Measurements from ENCODE around the gene NPTXR.
"Not testable (repeated sequence)": the region's sequence is repeated elsewhere in the genome, so short reads cannot be mapped to it uniquely, and the experiment has no call there.

NPTXR gene

DNA sequence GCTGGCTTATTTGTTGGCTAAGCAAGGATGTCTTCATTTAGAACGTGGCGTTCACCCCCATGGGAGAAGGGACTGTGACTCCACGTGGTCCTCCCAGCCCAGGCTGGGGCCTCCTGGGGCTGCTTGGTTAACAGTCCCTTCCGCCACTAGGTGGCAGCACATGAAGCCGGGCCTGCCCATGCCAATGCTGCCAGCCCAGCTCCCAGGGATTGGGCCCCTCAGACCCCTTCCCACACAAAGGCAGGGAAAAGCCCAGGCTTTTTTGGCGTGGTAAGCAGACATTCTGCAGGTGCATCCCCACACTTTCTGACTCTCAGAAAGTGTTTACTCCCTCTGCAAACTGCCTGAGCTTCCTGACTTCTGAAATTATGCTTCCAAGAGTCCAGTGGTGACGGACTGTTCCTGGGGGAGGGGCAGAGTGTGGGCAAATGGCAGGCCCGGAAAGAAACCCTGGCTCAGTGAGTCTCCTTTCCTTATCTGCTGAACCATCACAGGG, 25.1 kb upstream of the NPTXR start:
- DNase-seq (ENCODE audit: low spot score): peak; percentile 87
- FAIRE-seq: no peak

- no peak for FAIRE-seq
- DNase-seq (ENCODE audit: low spot score): no peak
Measured at GRCh38 chr22:38868286-38868721, 24.5 kb upstream of the NPTXR start.

DNA sequence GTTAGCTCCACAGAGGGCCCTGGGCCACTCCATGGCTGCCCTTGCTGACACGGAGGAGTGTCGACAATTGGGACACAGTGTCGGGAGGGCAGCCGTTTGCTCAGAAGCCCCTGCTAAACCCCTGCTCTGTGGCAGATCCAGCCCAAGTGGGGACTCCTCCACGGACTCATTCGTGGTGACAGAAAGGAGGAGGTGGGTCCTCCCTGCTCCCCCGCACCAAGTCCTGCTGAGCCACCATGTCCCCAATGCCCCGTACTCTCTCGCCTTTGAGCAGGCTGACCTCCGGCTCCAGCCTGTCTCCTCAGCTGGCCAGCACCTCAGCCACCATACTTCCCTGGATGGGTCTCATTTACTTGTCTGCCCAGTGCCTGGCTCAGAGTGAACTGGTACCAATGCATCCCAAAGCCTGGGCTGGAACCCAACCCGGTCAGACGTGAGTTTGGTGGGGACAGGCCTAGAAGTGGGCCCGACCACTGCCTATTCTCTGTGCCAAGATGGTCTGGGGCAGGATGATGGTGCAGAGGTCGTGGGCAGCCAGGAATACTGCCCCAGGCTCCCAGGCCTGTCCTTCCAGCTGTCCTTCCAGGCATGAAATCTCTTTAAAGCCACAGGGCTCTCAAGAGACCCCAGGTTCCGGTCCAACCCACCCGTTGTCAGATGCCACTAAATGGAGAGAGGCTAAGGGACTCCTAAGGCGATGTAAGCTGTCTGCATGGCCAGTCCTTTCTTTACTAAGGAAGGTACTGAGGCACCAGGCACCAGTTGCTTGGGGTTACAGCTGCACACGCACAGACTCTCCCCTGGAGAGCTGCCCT, 23.9 kb upstream of the NPTXR start:
- DNase-seq (ENCODE audit: low spot score) (no peak), FAIRE-seq (peak; percentile 55)

DNA sequence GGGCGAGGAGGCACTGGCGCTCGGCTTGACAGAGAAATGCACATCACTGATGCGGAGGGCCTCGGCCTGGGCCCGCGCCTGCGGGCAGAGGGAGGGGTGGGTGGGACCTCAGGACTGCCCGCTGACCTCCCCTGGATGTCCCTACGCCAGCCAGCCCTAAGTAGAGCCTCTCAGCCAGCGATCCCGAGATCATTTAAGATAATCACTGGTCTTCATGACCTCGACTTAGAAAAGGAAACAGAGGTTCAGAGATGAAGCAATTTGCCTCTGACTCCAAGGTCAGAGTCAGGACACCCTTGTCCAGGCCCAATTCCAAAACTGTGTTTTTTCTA, 23.3 kb upstream of the NPTXR start:
- DNase-seq (ENCODE audit: low spot score) (no peak), FAIRE-seq (no peak)

DNA sequence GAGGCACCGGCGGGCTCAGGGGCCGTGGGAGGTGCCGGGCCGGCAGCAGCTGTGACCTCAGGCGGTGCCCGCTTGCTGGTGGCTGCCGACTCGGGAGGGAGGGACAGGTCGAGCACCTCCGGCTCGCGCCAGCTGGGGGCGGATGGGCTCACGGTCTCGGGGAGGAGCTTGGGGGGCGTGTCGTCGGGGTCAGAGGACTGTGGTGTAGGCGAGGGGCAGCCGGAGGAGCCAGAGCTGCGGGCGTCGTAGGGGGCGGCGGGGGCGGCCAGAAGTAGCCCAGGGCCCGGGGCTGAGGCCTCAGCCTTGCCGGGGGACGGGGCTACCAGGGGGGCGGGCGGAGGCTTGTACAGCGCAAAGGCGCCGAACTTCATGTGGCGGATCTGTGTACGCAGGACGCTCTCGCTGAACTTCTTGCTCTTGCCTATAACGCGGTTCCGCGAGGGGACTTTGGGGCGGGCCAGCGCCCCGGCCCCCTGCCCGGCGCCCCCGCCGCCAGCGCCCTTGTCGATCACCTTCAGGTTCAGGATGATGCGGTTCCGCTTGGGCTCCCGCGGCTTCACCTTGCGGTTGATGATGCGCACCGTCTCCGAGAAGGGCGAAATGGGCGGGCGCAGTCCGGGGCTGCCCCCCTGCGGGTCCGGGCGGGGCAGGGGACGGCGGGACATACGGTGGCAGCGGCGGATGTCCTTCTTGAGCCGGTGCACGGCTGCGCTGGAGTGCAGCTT, 22.7 kb upstream of the NPTXR start:
- DNase-seq (ENCODE audit: low spot score) (no peak), FAIRE-seq (peak; percentile 44)

DNA sequence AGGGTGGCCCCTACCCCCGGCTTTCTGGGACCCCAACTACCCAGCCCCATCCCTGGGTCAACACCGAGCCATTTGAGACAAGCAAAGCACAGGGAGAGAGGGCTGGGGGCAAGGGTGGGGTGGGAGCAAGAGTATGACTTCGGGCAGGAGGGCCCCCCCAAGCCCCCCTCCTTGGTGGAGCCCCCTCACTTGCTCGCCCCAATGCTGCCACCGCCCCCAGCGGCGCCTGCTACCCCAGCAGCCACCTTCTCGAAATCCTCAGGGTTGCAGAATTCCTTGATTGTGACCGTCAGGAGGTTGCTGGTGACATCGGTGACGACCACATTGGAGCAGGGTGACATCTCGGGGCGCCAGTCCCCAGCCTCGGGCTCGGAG, 22.2 kb upstream of the NPTXR start:
- FAIRE-seq (no peak), DNase-seq (ENCODE audit: low spot score) (no peak)

DNA sequence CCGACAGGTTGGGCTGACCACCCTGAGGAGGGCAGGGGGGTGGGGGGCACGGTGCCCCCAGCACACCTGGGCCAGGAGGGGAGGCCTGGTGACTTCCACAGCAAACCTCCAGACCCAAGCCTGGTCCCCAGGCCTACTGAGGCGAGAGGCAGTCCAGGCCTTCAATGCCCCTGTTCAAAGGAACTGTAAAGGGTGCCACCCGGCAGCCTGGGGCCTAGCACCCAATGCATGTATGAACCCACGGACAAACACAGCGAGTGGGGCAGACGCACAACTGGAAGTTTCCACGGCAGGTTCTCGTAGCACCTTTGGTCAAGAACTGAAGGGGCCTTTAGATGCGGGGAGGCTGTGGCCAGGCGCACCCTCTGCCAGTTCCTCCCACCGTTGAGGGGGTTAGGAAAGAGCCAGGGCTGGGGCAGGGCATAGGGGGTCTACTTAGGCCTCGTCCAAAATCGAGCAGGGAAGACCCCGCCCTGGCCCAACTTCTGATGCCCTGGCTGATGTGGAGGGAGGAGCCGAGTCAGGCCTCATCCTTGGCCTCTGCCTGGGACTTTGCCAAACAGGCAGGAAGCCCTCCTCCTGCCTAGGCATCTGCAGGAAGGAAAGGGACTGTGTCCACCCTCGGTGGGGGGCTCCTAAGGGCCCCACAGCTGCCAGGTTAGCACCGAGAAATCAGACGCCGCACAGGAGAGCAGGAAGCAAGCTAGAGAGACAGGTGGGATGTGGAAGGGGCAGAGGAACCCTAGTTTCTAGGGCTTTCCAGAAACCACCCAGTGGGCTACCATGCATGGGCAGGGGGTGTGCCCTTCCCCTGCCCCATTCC, 21.6 kb upstream of the NPTXR start:
- DNase-seq (ENCODE audit: low spot score) (no peak), FAIRE-seq (no peak)

DNA sequence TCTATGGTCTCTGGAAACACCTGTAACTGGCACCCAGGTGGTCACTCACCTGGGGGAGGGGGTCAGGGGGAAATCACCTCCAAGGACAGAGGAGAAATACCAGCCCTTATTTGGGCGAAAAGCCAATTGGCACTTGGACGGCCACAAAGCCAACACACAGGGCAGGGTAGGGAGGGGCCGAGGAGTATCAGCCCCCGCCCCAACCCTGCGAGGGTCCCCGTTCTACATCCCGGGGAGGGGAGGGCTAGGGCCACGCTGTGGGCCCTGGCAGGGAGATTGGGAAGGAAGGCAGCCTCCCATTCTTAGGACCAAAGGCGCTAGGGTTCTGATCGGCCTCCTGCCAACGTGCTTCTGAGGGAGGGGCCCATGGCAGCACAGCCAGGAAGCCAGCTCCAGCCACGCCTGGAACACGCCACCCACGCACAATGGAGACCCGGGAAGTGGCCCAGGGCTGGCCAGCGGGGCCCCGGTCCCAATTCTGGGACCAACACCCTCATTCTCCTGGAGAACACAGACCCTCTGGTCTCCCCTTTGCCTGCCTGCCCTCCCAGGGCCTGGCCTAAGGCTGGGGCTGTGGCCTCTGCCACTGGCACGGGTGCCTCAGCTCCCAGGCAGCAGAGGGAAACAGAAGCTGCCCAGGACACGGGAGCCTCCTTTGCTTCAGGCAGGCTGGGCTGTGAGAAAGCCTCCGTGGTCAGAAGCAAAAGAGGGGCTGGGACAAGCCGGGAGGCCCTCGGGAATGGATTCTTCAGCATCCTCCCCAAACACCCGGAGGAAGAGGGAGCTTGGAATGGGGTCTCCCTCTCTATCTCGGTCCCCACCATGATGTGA, 20.7 kb upstream of the NPTXR start:
- FAIRE-seq (no peak), DNase-seq (ENCODE audit: low spot score) (no peak)

- no peak for DNase-seq (ENCODE audit: low spot score)
- FAIRE-seq: no peak
Measured at GRCh38 chr22:38863531-38864131, 19.8 kb upstream of the NPTXR start.

GRCh38 chr22:38862375-38863329, 18.8 kb upstream of the NPTXR start:
- FAIRE-seq (peak; percentile 23), DNase-seq (ENCODE audit: low spot score) (no peak)

DNA sequence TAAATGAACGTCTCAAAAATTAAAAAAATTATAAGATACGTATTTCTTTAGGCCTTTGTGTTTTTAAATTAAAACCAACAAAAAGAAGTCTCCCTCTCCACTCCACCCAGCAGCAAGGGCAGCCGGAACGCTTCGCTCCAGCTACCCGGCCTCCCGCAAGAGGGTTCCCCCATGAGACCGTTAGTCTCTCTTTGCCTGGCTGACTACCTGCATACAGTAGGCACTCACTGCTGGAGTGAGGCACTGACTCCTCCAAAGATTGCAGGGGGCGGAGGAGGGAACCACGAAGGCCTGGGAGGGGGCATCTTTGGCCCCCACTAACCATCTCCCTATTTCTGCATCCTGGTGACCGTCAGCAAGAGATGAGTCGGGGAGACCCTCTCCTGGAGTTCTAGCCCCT, 18.1 kb upstream of the NPTXR start:
- FAIRE-seq: no peak
- no peak for DNase-seq (ENCODE audit: low spot score)

- no peak for FAIRE-seq
Measured at GRCh38 chr22:38861170-38861876, 17.5 kb upstream of the NPTXR start.

GRCh38 chr22:38860283-38861169, 16.7 kb upstream of the NPTXR start:
- FAIRE-seq: no peak
- no peak for DNase-seq (ENCODE audit: low spot score)

More at GRCh38 chr22:38861170-38861876, 17.5 kb upstream of the NPTXR start:
- DNase-seq (ENCODE audit: low spot score): no peak

DNA sequence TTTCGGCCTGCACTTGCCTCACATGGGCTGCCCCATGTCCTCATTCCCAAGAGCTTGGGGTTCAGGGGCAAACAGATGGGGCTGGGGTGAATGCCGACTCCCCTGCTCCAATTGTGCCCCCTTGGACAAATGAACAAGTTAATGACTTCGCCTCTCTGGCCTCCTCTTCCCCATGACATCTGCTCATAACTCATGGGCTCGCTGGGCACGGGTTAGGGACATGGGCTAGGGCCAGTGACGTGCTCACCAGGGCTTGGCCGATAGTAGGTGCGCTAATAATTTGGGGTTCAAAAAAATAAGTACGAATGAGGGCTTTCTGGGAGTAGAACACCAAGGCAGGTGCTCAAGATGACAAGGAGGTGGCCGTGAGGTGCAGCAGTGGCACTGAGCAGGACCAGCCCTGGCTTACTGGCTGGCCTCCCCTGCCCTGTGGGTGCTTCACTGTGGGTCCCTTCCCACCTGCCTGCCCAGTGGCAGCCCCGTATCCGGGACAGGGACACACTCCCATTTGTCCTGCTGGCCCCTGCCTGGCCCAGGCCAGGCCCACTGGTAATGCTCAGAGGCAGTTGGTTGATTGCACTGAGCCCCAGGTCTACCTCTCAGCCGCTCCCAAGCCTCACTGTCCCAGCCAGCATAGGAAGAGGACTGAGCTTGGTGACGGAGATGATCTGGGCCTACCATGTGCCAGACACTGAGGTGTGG, 15.9 kb upstream of the NPTXR start:
- DNase-seq (ENCODE audit: low spot score) (no peak), FAIRE-seq (peak; percentile 27)

- no peak for FAIRE-seq
- no peak for DNase-seq (ENCODE audit: low spot score)
Measured at GRCh38 chr22:38858492-38858891, 14.7 kb upstream of the NPTXR start.

GRCh38 chr22:38854476-38854875, 10.6 kb upstream of the NPTXR start:
- DNase-seq (ENCODE audit: low spot score): not testable (repeated sequence)
- peak; percentile 71 for FAIRE-seq

DNA sequence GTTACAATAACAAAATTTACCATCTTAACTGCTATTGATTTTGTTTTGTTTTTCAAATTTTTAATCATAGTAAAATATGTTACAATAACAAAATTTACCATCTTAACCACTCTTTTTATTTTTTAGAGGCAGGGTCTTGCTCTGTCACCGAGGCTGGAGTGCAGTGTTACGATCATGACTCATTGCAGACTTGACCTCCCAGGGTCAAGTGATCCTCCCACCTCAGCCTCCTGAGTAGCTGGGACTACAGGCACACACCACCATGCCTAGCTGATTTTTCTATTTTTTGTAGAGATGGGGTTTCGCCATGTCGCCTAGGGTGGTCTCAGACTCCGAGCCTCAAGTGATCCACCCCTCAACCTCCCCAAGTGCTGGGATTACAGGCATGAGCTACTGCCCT, 10.1 kb upstream of the NPTXR start:
- peak; percentile 82 for FAIRE-seq
- not testable (repeated sequence) for DNase-seq (ENCODE audit: low spot score)
